Posterior cingulate gyrus (tissue), 11 donors: ENCODE results near the gene PARN.
A peak's percentile ranks its signal among the peaks of the same experiment; 100 is the strongest.
"Not testable (repeated sequence)": the region's sequence is repeated elsewhere in the genome, so short reads cannot be mapped to it uniquely, and the experiment has no call there.

ENCODE experiments used
- DNase-seq, 10 donors: peaks; one replicate each; pipeline versions ENCODE4 v3.0.0 to v3.0.0-alpha.2; 2020 to 2021; ENCODE audit warnings: mixed read lengths in 3 of 10
- intact Hi-C: fragments of 100-400 bp; cut with DNase I; formaldehyde crosslinking; loops from one replicate; pipeline ENCODE4 v1.15.1; 2023

Gene PARN

GRCh38 chr16:14449790-14450480 lies 180.1 kb downstream of the PARN start:
- intact Hi-C loops: loop anchor here (10.0 kb wide), 1 partner anchor 75 kb away; no protein-coding TSS in a partner anchor
- DNase-seq: no peak

- intact Hi-C loops: loop anchor here (10.0 kb wide), 1 partner anchor 75 kb away; no protein-coding TSS in a partner anchor
These were observed 180.7 kb downstream of the PARN start for GRCh38 chr16:14449334-14449733.

GRCh38 chr16:14448879-14449278 lies 181.2 kb downstream of the PARN start:
- intact Hi-C loops: loop anchor here (10.0 kb wide), 1 partner anchor 76 kb away; no protein-coding TSS in a partner anchor

More at GRCh38 chr16:14449334-14449733, 180.7 kb downstream of the PARN start:
- DNase-seq: no peak

GRCh38 chr16:14447783-14448182 lies 182.3 kb downstream of the PARN start:
- intact Hi-C loops: loop anchor here (10.0 kb wide), 1 partner anchor 77 kb away; no protein-coding TSS in a partner anchor
- DNase-seq: no peak

More at GRCh38 chr16:14448879-14449278, 181.2 kb downstream of the PARN start:
- no peak for DNase-seq

- intact Hi-C loops: loop anchor here (10.0 kb wide), 1 partner anchor 78 kb away; no protein-coding TSS in a partner anchor
- no peak for DNase-seq
These were observed 183.3 kb downstream of the PARN start for GRCh38 chr16:14446796-14447195.

- intact Hi-C loops: loop anchor here (10.0 kb wide), 1 partner anchor 79 kb away; no protein-coding TSS in a partner anchor
- DNase-seq: no peak
These were observed 183.9 kb downstream of the PARN start for GRCh38 chr16:14445937-14446715.

GRCh38 chr16:14444979-14445810 lies 184.9 kb downstream of the PARN start:
- DNase-seq: no peak
- intact Hi-C loops: loop anchor here (10.0 kb wide), 1 partner anchor 80 kb away; no protein-coding TSS in a partner anchor

GRCh38 chr16:14441533-14441932 lies 188.5 kb downstream of the PARN start:
- DNase-seq: not testable (repeated sequence)
- intact Hi-C loops: loop anchor here (10.0 kb wide), 1 partner anchor 83 kb away; no protein-coding TSS in a partner anchor

- DNase-seq: no peak
- intact Hi-C loops: no loop called here
These were observed 191.8 kb downstream of the PARN start for GRCh38 chr16:14438256-14438655.

- no peak for DNase-seq
- intact Hi-C loops: no loop called here
These were observed 192.6 kb downstream of the PARN start for GRCh38 chr16:14437426-14437825.

GRCh38 chr16:14436401-14436955 lies 193.6 kb downstream of the PARN start:
- intact Hi-C loops: no loop called here
- DNase-seq: peak in 3 of 10 donors; percentile 24 to 37 (median 32)

GRCh38 chr16:14434860-14435259 lies 195.2 kb downstream of the PARN start:
- intact Hi-C loops: no loop called here
- DNase-seq: no peak

GRCh38 chr16:14428971-14429637 lies 201.0 kb downstream of the PARN start:
- intact Hi-C loops: not testable (repeated sequence)

GRCh38 chr16:14428043-14428442 lies 202.0 kb downstream of the PARN start:
- DNase-seq: no peak

More at GRCh38 chr16:14428971-14429637, 201.0 kb downstream of the PARN start:
- not testable (repeated sequence) for DNase-seq

GRCh38 chr16:14427371-14427948 lies 202.6 kb downstream of the PARN start:
- DNase-seq: peak in 7 of 10 donors; percentile 20 to 93 (median 52)
- intact Hi-C loops: no loop called here

More at GRCh38 chr16:14428043-14428442, 202.0 kb downstream of the PARN start:
- intact Hi-C loops: no loop called here

GRCh38 chr16:14424595-14424994 lies 205.5 kb downstream of the PARN start:
- DNase-seq: no peak
- intact Hi-C loops: no loop called here

- intact Hi-C loops: no loop called here
- no peak for DNase-seq
These were observed 206.7 kb downstream of the PARN start for GRCh38 chr16:14423344-14423743.

- intact Hi-C loops: no loop called here
- no peak for DNase-seq
These were observed 209.2 kb downstream of the PARN start for GRCh38 chr16:14420721-14421488.
